GM12873 (cell line): ENCODE results near the gene COTL1.
A peak's percentile ranks its signal among the peaks of the same experiment; 100 is the strongest.

Experiments used
- CTCF ChIP-seq: IDR thresholded peaks from 2 replicates; pipeline ENCODE4 v1.5.1; 2012; ENCODE audit warnings: low read depth, mild to moderate bottlenecking, moderate library complexity, low read length, control low read depth; ENCODE audit not compliant: insufficient read depth; ENCODE audit errors: missing control alignments

Gene COTL1

GRCh38 chr16:84566545-84567257, 51.2 kb downstream of the COTL1 start:
- no peak for TF ChIP-seq CTCF

- TF ChIP-seq CTCF = no peak
Observed at GRCh38 chr16:84565669-84566495, 52.0 kb downstream of the COTL1 start.

GRCh38 chr16:84563786-84564420, 54.0 kb downstream of the COTL1 start:
- TF ChIP-seq CTCF = no peak

GRCh38 chr16:84563064-84563715, 54.7 kb downstream of the COTL1 start:
- TF ChIP-seq CTCF = no peak

GRCh38 chr16:84562174-84562815, 55.6 kb downstream of the COTL1 start:
- peak; percentile 9 for TF ChIP-seq CTCF

- TF ChIP-seq CTCF = no peak
Observed at GRCh38 chr16:84561291-84561690, 56.6 kb downstream of the COTL1 start.

GRCh38 chr16:84560269-84560668, 57.6 kb downstream of the COTL1 start:
- no peak for TF ChIP-seq CTCF
